HepG2 (cell line): Measurements from ENCODE around the gene CHMP4B. TPM values are rescaled to one million over a fixed set of nuclear protein-coding genes. Genes with fewer than 3 reads are reported as not detected.

Source experiments
- NFIB ChIP-seq: sonication (generic); formaldehyde crosslinking; IDR thresholded peaks from 2 replicates; pipeline ENCODE4 v1.9.0; 2021; ENCODE audit warnings: missing genetic modification reagents, mild to moderate bottlenecking, borderline replicate concordance
- NR2F6 ChIP-seq, 2 experiments: IDR thresholded peaks; 2 replicates each; pipeline ENCODE4 v1.6.1; 2016; ENCODE audit warnings: antibody characterized with exemption in 1 of 2, mild to moderate bottlenecking in 1 of 2
- RNF2 ChIP-seq: fragments of 450-650 bp; conservative IDR thresholded peaks from 2 replicates; pipeline ENCODE4 v1.6.1; 2016; ENCODE audit warnings: low read depth
- TMF1 ChIP-seq: sonication (generic); formaldehyde crosslinking; IDR thresholded peaks from 2 replicates; pipeline ENCODE4 v1.8.1; 2022; ENCODE audit warnings: low read depth, missing genetic modification reagents
- TOE1 ChIP-seq: sonication (generic); formaldehyde crosslinking; IDR thresholded peaks from 2 replicates; pipeline ENCODE4 v1.4.0; 2020; ENCODE audit warnings: mild to moderate bottlenecking, missing genetic modification reagents
- XBP1 ChIP-seq: sonication (generic); formaldehyde crosslinking; IDR thresholded peaks from 2 replicates; pipeline ENCODE4 v1.5.0; 2020; ENCODE audit warnings: missing genetic modification reagents
- ZFP36 ChIP-seq: fragments of 150-350 bp; IDR thresholded peaks from 2 replicates; pipeline ENCODE4 v1.6.1; 2018; ENCODE audit warnings: borderline replicate concordance, low read length, low read depth; ENCODE audit not compliant: partially characterized antibody
- ZKSCAN5 ChIP-seq: sonication (generic); formaldehyde crosslinking; IDR thresholded peaks from 2 replicates; pipeline ENCODE4 v1.5.1; 2020; ENCODE audit warnings: mild to moderate bottlenecking, missing genetic modification reagents
- ZNF44 ChIP-seq: sonication (generic); formaldehyde crosslinking; IDR thresholded peaks from 2 replicates; pipeline ENCODE4 v1.5.1; 2020; ENCODE audit warnings: mild to moderate bottlenecking, missing genetic modification reagents
- ZNF564 ChIP-seq: sonication (generic); formaldehyde crosslinking; IDR thresholded peaks from 2 replicates; pipeline ENCODE4 v1.8.1; 2023; ENCODE audit warnings: mild to moderate bottlenecking, missing genetic modification reagents
- polyA plus RNA-seq, 8 experiments: library from polyadenylated mRNA; depleted of rRNA in 3 of 8; stranded (reverse) in 7 of 8; unstranded in 1 of 8; fragments of >200 nt; fragmentation: Illumina TruSeq in 4 of 8; extraction: Trizol in 4 of 8; gene quantifications; 2 replicates each; pipeline versions ENCODE4 v1.2.1 to v1.2.3, GENCODE V29; 2011 to 2016; ENCODE audit warnings: low read depth in 4 of 8, missing spikeins in 1 of 8, mixed read lengths in 1 of 8; ENCODE audit not compliant: insufficient read depth in 1 of 8
- total RNA-seq, 5 experiments: library from RNA; depleted of rRNA; stranded (reverse); fragments of >200 nt; fragmentation: Illumina TruSeq; extraction: Trizol; gene quantifications; 2 replicates each; pipeline ENCODE4 v1.2.3, GENCODE V29; 2016; ENCODE audit warnings: low read depth in 1 of 5
- TF ChIP-seq, protein P1 (sequence below): sonication (generic); formaldehyde crosslinking; IDR thresholded peaks from 2 replicates; pipeline ENCODE4 v1.8.1; 2022; ENCODE audit warnings: mild to moderate bottlenecking, missing genetic modification reagents
- TF ChIP-seq, protein P2 (sequence below): sonication (generic); formaldehyde crosslinking; IDR thresholded peaks from 2 replicates; pipeline ENCODE4 v1.5.1; 2020; ENCODE audit warnings: mild to moderate bottlenecking, missing genetic modification reagents
- TF ChIP-seq, protein P3 (sequence below): sonication (generic); formaldehyde crosslinking; IDR thresholded peaks from 2 replicates; pipeline ENCODE4 v1.8.1; 2023; ENCODE audit warnings: missing genetic modification reagents, inconsistent platforms, borderline replicate concordance
- TF ChIP-seq, protein P4 (sequence below), 2 experiments: sonication (generic) in 1 of 2; formaldehyde crosslinking in 1 of 2; IDR thresholded peaks; 2 replicates each; pipeline versions ENCODE4 v1.4.0 to v1.6.1; 2016 to 2020; ENCODE audit warnings: borderline replicate concordance in 1 of 2, low read depth in 1 of 2, mild to moderate bottlenecking in 1 of 2, missing genetic modification reagents in 1 of 2
- TF ChIP-seq, protein P5 (sequence below): IDR thresholded peaks from 2 replicates; pipeline ENCODE4 v1.6.1; 2016; ENCODE audit warnings: low read depth, borderline replicate concordance
- TF ChIP-seq, protein P6 (sequence below): sonication (generic); formaldehyde crosslinking; IDR thresholded peaks from 2 replicates; pipeline ENCODE4 v1.5.1; 2020; ENCODE audit warnings: missing genetic modification reagents, mild to moderate bottlenecking, borderline replicate concordance

Gene CHMP4B
- total and polyA plus RNA-seq, 2 of the 13 experiments (the other 11 are each of a cell fraction or from before 2014, with no cell fraction given), result 40.1 to 45.6 TPM

DNA sequence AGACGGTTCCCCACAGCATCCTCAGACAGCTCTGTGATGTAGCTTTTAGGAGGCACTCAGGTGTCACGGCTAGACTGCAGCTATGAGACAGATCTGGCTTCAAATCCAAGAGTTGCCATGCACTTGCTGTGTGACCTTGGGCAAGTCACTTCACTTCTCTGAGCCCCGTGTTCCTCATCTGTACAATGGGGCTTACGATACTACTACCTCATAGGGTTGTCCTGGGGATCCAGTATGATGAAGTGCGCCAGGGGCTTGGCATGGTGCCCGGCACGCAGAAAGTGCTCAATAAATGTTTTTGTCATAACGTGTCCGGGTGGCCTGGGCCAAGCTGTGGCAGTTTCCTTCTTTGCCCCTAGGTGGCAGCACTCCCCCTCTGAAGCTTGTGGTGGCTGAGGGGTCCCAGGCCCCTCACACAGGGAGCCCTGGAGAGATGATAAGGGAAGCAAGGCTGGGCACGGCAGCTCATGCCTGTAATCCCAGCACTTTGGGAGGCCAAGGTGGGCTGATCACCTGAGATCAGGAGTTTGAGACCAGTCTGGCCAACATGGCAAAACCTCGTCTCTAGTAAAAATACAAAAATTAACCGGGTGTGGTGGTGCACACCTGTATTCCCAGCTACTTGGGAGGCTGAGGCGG, 19.1 kb upstream of the CHMP4B start (continued):
- TF ChIP-seq, protein P1, sequence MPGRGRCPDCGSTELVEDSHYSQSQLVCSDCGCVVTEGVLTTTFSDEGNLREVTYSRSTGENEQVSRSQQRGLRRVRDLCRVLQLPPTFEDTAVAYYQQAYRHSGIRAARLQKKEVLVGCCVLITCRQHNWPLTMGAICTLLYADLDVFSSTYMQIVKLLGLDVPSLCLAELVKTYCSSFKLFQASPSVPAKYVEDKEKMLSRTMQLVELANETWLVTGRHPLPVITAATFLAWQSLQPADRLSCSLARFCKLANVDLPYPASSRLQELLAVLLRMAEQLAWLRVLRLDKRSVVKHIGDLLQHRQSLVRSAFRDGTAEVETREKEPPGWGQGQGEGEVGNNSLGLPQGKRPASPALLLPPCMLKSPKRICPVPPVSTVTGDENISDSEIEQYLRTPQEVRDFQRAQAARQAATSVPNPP (CRISPR knock-in tag), result no peak
- TF ChIP-seq TOE1 (no peak), ZNF564 (CRISPR knock-in tag) (no peak), NFIB (CRISPR knock-in tag) (no peak), ZFP36 (peak; percentile 44), ZKSCAN5 (CRISPR knock-in tag) (no peak), XBP1 (CRISPR knock-in tag) (no peak), ZNF44 (no peak), NR2F6 (IDR thresholded peaks at IDR 0.05) (no peak), NR2F6 (CRISPR knock-in tag; IDR thresholded peaks at IDR 0.05) (no peak), RNF2 (no peak; the same call in 1 of the 2 replicates), TMF1 (CRISPR knock-in tag) (no peak)
- TF ChIP-seq, protein P2, sequence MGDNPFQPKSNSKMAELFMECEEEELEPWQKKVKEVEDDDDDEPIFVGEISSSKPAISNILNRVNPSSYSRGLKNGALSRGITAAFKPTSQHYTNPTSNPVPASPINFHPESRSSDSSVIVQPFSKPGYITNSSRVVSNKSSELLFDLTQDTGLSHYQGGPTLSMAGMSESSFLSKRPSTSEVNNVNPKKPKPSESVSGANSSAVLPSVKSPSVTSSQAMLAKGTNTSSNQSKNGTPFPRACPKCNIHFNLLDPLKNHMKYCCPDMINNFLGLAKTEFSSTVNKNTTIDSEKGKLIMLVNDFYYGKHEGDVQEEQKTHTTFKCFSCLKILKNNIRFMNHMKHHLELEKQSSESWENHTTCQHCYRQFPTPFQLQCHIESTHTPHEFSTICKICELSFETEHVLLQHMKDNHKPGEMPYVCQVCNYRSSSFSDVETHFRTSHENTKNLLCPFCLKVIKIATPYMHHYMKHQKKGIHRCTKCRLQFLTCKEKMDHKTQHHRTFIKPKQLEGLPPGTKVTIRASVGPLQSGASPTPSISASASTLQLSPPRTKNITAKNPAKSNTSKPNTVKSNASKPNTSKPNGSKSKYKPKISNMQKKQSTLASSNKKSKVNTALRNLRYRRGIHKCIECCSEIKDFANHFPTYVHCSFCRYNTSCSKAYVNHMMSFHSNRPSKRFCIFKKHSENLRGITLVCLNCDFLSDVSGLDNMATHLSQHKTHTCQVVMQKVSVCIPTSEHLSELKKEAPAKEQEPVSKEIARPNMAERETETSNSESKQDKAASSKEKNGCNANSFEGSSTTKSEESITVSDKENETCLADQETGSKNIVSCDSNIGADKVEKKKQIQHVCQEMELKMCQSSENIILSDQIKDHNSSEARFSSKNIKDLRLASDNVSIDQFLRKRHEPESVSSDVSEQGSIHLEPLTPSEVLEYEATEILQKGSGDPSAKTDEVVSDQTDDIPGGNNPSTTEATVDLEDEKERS (CRISPR knock-in tag), result peak; percentile 25; the same call in 1 of the 2 replicates
- TF ChIP-seq, protein P3, sequence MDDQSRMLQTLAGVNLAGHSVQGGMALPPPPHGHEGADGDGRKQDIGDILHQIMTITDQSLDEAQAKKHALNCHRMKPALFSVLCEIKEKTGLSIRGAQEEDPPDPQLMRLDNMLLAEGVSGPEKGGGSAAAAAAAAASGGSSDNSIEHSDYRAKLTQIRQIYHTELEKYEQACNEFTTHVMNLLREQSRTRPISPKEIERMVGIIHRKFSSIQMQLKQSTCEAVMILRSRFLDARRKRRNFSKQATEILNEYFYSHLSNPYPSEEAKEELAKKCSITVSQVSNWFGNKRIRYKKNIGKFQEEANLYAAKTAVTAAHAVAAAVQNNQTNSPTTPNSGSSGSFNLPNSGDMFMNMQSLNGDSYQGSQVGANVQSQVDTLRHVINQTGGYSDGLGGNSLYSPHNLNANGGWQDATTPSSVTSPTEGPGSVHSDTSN (CRISPR knock-in tag), result no peak
- TF ChIP-seq, protein P4, sequence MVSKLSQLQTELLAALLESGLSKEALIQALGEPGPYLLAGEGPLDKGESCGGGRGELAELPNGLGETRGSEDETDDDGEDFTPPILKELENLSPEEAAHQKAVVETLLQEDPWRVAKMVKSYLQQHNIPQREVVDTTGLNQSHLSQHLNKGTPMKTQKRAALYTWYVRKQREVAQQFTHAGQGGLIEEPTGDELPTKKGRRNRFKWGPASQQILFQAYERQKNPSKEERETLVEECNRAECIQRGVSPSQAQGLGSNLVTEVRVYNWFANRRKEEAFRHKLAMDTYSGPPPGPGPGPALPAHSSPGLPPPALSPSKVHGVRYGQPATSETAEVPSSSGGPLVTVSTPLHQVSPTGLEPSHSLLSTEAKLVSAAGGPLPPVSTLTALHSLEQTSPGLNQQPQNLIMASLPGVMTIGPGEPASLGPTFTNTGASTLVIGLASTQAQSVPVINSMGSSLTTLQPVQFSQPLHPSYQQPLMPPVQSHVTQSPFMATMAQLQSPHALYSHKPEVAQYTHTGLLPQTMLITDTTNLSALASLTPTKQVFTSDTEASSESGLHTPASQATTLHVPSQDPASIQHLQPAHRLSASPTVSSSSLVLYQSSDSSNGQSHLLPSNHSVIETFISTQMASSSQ (IDR thresholded peaks at IDR 0.05; ENCODE audit: low read depth), result no peak
- TF ChIP-seq, protein P4 (CRISPR knock-in tag; IDR thresholded peaks at IDR 0.05; ENCODE audit: borderline replicate concordance), result no peak
- TF ChIP-seq, protein P5, sequence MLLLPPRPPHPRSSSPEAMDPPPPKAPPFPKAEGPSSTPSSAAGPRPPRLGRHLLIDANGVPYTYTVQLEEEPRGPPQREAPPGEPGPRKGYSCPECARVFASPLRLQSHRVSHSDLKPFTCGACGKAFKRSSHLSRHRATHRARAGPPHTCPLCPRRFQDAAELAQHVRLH (CRISPR knock-in tag), result no peak
- TF ChIP-seq, protein P6, sequence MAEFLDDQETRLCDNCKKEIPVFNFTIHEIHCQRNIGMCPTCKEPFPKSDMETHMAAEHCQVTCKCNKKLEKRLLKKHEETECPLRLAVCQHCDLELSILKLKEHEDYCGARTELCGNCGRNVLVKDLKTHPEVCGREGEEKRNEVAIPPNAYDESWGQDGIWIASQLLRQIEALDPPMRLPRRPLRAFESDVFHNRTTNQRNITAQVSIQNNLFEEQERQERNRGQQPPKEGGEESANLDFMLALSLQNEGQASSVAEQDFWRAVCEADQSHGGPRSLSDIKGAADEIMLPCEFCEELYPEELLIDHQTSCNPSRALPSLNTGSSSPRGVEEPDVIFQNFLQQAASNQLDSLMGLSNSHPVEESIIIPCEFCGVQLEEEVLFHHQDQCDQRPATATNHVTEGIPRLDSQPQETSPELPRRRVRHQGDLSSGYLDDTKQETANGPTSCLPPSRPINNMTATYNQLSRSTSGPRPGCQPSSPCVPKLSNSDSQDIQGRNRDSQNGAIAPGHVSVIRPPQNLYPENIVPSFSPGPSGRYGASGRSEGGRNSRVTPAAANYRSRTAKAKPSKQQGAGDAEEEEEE (CRISPR knock-in tag), result no peak; the same call in 1 of the 2 replicates
